Measurements from ENCODE around the gene TLL2.

GRCh38 chr10:96440361-96441292 lies 73.1 kb downstream of the TLL2 start:
- no peak for TF ChIP-seq NFIC (IDR thresholded peaks at IDR 0.05)
- no peak for TF ChIP-seq TBL1XR1 (IDR thresholded peaks at IDR 0.05; ENCODE audit: low read length in 2 of 2)
- no peak for TF ChIP-seq RAD51 (IDR thresholded peaks at IDR 0.05; ENCODE audit: borderline replicate concordance, low read depth)
- TF ChIP-seq ZBTB11 (CRISPR knock-in tag; IDR thresholded peaks at IDR 0.05) = no peak

All from K562 (cell line).